ELF-1 (cell line): Measurements from ENCODE around the gene FCGR2B.
"Not testable (repeated sequence)": the region's sequence is repeated elsewhere in the genome, so short reads cannot be mapped to it uniquely, and the experiment has no call there.

Experiments used
- DNase-seq: peaks from one replicate; pipeline ENCODE4 v3.0.0-alpha.2; 2016; ENCODE audit warnings: low read depth, low spot score

Gene FCGR2B

GRCh38 chr1:161647507-161648360 is 15.2 kb upstream of the FCGR2B start:
- DNase-seq, result peak; percentile 26

GRCh38 chr1:161653541-161653940 is 9.4 kb upstream of the FCGR2B start:
- not testable (repeated sequence) for DNase-seq

- not testable (repeated sequence) for DNase-seq
Observed at GRCh38 chr1:161653971-161654370, 9.0 kb upstream of the FCGR2B start.

DNA sequence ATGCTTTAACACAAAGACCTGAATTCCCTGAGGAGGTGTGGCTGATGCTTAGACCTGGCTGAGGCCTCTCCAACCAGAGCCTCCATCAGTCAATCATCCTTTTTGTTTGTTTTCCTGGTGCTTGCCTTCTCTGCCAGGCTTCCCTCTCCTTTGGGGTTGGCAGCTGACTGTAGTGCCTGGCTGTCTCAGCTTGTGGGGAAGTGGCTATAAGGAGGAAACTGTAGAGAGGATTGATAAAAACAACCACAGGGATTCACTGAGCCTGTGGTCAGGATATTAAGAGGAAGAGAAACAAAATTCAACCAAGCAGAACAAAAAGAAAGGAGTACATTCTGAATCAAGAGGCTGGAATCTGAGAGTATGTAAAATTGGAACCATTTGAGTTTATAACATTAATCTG is 4.4 kb upstream of the FCGR2B start:
- not testable (repeated sequence) for DNase-seq

GRCh38 chr1:161661660-161662311 is 1.2 kb upstream of the FCGR2B start:
- not testable (repeated sequence) for DNase-seq

GRCh38 chr1:161663569-161663968 is 626 bp downstream of the FCGR2B start:
- DNase-seq, result not testable (repeated sequence)

GRCh38 chr1:161664689-161665088 is 1.7 kb downstream of the FCGR2B start:
- not testable (repeated sequence) for DNase-seq

DNA sequence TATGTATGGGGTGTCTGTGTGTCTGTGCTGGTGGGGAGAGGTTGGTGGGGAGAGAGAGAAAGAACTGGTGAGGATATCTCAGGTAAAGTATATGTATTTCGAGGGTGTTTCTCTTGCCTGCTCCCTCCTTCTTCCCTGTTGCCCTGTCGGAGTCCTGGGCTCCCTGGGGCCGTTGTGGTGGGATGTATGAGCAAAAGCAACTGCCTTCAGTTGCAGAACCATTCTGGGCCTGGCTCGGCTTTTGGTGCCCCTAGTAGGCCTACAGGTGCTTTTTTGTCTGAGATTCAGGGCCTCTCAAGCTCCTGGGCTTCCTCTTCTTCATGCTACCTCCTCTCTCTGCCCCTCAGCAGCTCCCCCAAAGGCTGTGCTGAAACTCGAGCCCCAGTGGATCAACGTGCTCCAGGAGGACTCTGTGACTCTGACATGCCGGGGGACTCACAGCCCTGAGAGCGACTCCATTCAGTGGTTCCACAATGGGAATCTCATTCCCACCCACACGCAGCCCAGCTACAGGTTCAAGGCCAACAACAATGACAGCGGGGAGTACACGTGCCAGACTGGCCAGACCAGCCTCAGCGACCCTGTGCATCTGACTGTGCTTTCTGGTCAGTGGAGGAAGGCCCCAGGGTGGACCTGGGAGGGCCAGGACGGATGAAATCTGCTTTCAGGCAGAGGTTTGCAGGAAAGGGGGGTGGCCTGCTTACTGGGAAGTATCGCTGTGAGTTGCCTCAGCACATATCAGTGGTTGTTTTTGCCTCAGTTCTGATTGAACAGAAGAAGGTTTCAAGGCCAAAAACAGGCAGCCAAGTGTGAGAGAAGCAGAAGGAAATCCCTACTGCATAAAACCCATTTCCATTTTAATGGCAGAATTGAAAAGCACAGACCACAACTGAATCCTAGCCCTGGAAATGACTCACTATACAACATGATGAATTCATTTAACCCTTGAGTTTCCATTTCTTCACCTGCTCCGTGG is 8.4 kb downstream of the FCGR2B start:
- DNase-seq, result peak; percentile 4

GRCh38 chr1:161673437-161673836 is 10.5 kb downstream of the FCGR2B start:
- peak; percentile 60 for DNase-seq

DNA sequence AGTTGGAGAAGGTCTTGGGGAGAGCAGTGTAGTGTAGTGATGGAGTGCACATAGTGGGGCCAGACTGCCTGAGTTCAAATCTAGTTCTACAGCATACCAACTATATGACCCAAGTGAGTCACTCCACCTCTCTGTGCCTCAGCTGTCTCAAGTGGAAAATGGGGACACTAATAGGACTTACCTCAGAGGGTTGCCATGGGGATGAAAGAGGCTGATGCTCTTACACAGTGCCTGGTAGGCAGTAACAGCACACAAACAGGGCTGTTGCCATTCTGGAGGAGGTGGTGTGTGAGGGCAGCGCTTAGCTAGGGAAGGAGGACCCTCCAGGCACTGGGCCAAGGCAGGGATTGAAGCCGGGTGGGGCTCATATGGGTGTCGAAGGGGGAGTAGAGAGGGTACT is 11.5 kb downstream of the FCGR2B start:
- not testable (repeated sequence) for DNase-seq

DNA sequence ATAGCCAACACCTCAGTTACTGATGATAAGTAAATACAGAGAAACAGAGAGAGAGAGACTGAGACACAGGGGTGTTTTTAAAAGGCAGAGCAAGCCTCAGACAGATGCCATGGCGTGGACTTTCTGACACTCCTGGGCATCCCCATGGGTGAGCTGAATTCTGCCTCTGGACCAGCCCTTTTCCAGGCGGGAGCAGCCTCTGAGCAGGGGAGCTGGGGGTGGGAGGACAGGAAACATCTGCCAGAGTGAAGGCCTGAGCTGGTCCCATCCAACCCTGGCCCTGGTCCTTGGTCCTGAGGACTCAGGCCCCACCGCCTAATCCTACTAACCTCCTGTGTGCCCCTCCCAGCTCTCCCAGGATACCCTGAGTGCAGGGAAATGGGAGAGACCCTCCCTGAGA is 12.0 kb downstream of the FCGR2B start:
- not testable (repeated sequence) for DNase-seq

- DNase-seq, result no peak
Observed at GRCh38 chr1:161676441-161676840, 13.5 kb downstream of the FCGR2B start.

GRCh38 chr1:161676958-161677689 is 14.2 kb downstream of the FCGR2B start:
- no peak for DNase-seq

- no peak for DNase-seq
Observed at GRCh38 chr1:161678500-161678899, 15.6 kb downstream of the FCGR2B start.

DNA sequence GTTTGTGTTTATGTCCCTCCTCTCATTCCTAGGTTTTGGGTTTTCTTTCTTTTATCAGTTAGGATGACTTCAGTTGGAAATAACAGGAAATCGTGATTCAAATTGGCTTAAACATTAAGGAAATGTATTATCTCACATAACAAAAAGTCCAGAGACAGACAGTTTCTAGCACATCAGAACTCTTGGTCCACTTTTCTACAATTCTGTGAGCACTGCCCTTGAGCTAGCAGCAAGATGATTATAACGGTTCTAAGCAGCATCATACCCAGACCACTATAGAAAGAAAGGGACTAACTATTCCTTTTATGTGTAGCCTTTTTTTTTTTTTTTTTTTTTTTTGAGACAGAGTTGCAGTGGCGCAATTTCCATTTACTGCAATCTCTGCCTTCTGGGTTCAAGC is 18.9 kb downstream of the FCGR2B start:
- no peak for DNase-seq

- no peak for DNase-seq
Observed at GRCh38 chr1:161688946-161689345, 26.0 kb downstream of the FCGR2B start.

GRCh38 chr1:161691846-161692245 is 28.9 kb downstream of the FCGR2B start:
- DNase-seq, result no peak

GRCh38 chr1:161693020-161693712 is 30.2 kb downstream of the FCGR2B start:
- peak; percentile 10 for DNase-seq

DNA sequence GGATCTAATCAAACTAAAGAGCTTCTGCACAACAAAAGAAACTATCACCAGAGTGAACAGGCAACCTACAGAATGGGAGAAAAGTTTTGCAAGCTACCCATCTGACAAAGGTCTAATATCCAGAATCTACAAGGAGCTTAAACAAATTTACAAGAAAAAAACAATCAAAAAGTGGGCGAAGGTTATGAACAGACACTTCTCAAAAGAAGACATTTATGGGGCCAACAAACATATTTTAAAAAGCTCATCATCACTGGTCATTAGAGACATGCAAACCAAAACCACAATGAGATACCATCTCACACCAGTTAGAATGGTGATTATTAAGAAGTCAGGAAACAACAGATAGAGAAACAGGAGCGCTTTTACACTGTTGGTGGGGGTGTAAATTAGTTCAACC is 35.4 kb downstream of the FCGR2B start:
- not testable (repeated sequence) for DNase-seq

GRCh38 chr1:161702250-161702649 is 39.3 kb downstream of the FCGR2B start:
- DNase-seq, result peak; percentile 9
